Fibroblast of peridontal ligament (primary cell): Measurements from ENCODE around the gene LCTL.
A peak's percentile ranks its signal among the peaks of the same experiment; 100 is the strongest.
"Not testable (repeated sequence)": the region's sequence is repeated elsewhere in the genome, so short reads cannot be mapped to it uniquely, and the experiment has no call there.

Experiments used
- DNase-seq: peaks from one replicate; pipeline ENCODE4 v3.0.0-alpha.2; 2010; ENCODE audit errors: extremely low read depth

The LCTL gene

GRCh38 chr15:66591322-66591862 lies 25.6 kb upstream of the LCTL start:
- no peak for DNase-seq

GRCh38 chr15:66590435-66590834 lies 24.6 kb upstream of the LCTL start:
- DNase-seq = no peak

GRCh38 chr15:66589429-66589828 lies 23.6 kb upstream of the LCTL start:
- not testable (repeated sequence) for DNase-seq

GRCh38 chr15:66588971-66589370 lies 23.2 kb upstream of the LCTL start:
- no peak for DNase-seq

- DNase-seq = no peak
Observed at GRCh38 chr15:66588537-66588936, 22.7 kb upstream of the LCTL start.

GRCh38 chr15:66587749-66588148 lies 22.0 kb upstream of the LCTL start:
- no peak for DNase-seq

GRCh38 chr15:66587020-66587419 lies 21.2 kb upstream of the LCTL start:
- no peak for DNase-seq

- DNase-seq = no peak
Observed at GRCh38 chr15:66586155-66586976, 20.6 kb upstream of the LCTL start.

GRCh38 chr15:66581972-66582537 lies 16.3 kb upstream of the LCTL start:
- no peak for DNase-seq

- peak; percentile 62 for DNase-seq
Observed at GRCh38 chr15:66580643-66581042, 14.8 kb upstream of the LCTL start.

- DNase-seq = peak; percentile 30
Observed at GRCh38 chr15:66578286-66578875, 12.6 kb upstream of the LCTL start.

GRCh38 chr15:66574596-66574950 lies 8.8 kb upstream of the LCTL start:
- no peak for DNase-seq

GRCh38 chr15:66573719-66574595 lies 8.2 kb upstream of the LCTL start:
- peak; percentile 98 for DNase-seq

- no peak for DNase-seq
Observed at GRCh38 chr15:66573348-66573718, 7.5 kb upstream of the LCTL start.

GRCh38 chr15:66572146-66572545 lies 6.3 kb upstream of the LCTL start:
- DNase-seq = no peak

- DNase-seq = no peak
Observed at GRCh38 chr15:66570842-66571478, 5.2 kb upstream of the LCTL start.

GRCh38 chr15:66570327-66570726 lies 4.5 kb upstream of the LCTL start:
- no peak for DNase-seq

- no peak for DNase-seq
Observed at GRCh38 chr15:66569461-66570137, 3.8 kb upstream of the LCTL start.

GRCh38 chr15:66567897-66568296 lies 2.1 kb upstream of the LCTL start:
- DNase-seq = no peak

- peak; percentile 83 for DNase-seq
Observed at GRCh38 chr15:66566963-66567531, 1.2 kb upstream of the LCTL start.
